Mucosa of stomach (tissue), 1 donor: ENCODE measurements around the gene SNTB2.
A peak's percentile ranks its signal among the peaks of the same experiment; 100 is the strongest.
"Not testable (repeated sequence)": the region's sequence is repeated elsewhere in the genome, so short reads cannot be mapped to it uniquely, and the experiment has no call there.

Experiments used
- H3K27me3 ChIP-seq: one replicate; pipeline ENCODE4 v1.7.0; 2013; ENCODE audit warnings: mild to moderate bottlenecking, low read length; ENCODE audit not compliant: control insufficient read depth, insufficient read depth
- H3K36me3 ChIP-seq: one replicate; pipeline ENCODE4 v1.7.0; 2013; ENCODE audit warnings: low read length; ENCODE audit not compliant: control insufficient read depth, insufficient read depth
- H3K4me1 ChIP-seq: one replicate; pipeline ENCODE4 v1.7.0; 2013; ENCODE audit warnings: mild to moderate bottlenecking, low read length; ENCODE audit not compliant: control insufficient read depth, insufficient read depth
- H3K4me3 ChIP-seq: one replicate; pipeline ENCODE4 v1.7.0; 2013; ENCODE audit warnings: low read length
- H3K9ac ChIP-seq: one replicate; pipeline ENCODE4 v1.7.0; 2013; ENCODE audit warnings: mild to moderate bottlenecking, low read length, moderate library complexity
- H3K9me3 ChIP-seq: one replicate; pipeline ENCODE4 v1.7.0; 2013; ENCODE audit warnings: mild to moderate bottlenecking, low read length, moderate library complexity; ENCODE audit not compliant: control insufficient read depth
- donor health status: Pancreatic carcinoma.

SNTB2 gene

GRCh38 chr16:69186642-69187445 lies at the start of gene SNTB2:
TSS of gene SNTB2 (plus strand) at chr16:69187164. CDS start at chr16:69187167, 3 bp downstream.
- H3K9ac ChIP-seq: peak within 1 kb of the TSS; percentile 72
- no peaks in the 10 kb centered on the region for H3K9me3 ChIP-seq
- H3K4me1 ChIP-seq: peaks cover 5% of the 10 kb centered on the region
- H3K4me3 ChIP-seq: peak within 1 kb of the TSS; percentile 48
- H3K27me3 ChIP-seq: no peaks in the 10 kb centered on the region
- no peaks in the 10 kb centered on the region for H3K36me3 ChIP-seq

GRCh38 chr16:69138608-69139007 lies 48.4 kb upstream of the SNTB2 start:
- no peaks in the 10 kb centered on the region for H3K27me3 ChIP-seq
- H3K9ac ChIP-seq: no peak overlapping the region
- no peaks in the 10 kb centered on the region for H3K9me3 ChIP-seq
- peaks cover 10% of the 10 kb centered on the region for H3K36me3 ChIP-seq
- no peak overlapping the region for H3K4me3 ChIP-seq
- H3K4me1 ChIP-seq: no peaks in the 10 kb centered on the region

GRCh38 chr16:69139464-69139863 lies 47.5 kb upstream of the SNTB2 start:
- not testable (repeated sequence) for H3K4me3 ChIP-seq, H3K36me3 ChIP-seq, H3K9me3 ChIP-seq, H3K27me3 ChIP-seq, H3K4me1 ChIP-seq, H3K9ac ChIP-seq

GRCh38 chr16:69141014-69141413 lies 46.0 kb upstream of the SNTB2 start:
- no peaks in the 10 kb centered on the region for H3K27me3 ChIP-seq

GRCh38 chr16:69141936-69142335 lies 45.0 kb upstream of the SNTB2 start:
- H3K9ac ChIP-seq: no peak overlapping the region
- no peaks in the 10 kb centered on the region for H3K9me3 ChIP-seq
- H3K4me1 ChIP-seq: no peaks in the 10 kb centered on the region
- H3K4me3 ChIP-seq: no peak overlapping the region
- H3K27me3 ChIP-seq: no peaks in the 10 kb centered on the region
- peaks cover 10% of the 10 kb centered on the region for H3K36me3 ChIP-seq

More at GRCh38 chr16:69141014-69141413, 46.0 kb upstream of the SNTB2 start:
- no peak overlapping the region for H3K4me3 ChIP-seq
- H3K9ac ChIP-seq: no peak overlapping the region
- H3K4me1 ChIP-seq: no peaks in the 10 kb centered on the region
- peaks cover 10% of the 10 kb centered on the region for H3K36me3 ChIP-seq
- no peaks in the 10 kb centered on the region for H3K9me3 ChIP-seq

GRCh38 chr16:69143116-69143515 lies 43.8 kb upstream of the SNTB2 start:
- H3K9ac ChIP-seq: no peak overlapping the region

GRCh38 chr16:69145658-69146057 lies 41.3 kb upstream of the SNTB2 start:
- Histone ChIP-seq H3K4me1 (no peaks in the 10 kb centered on the region), H3K36me3 (peaks cover 4% of the 10 kb centered on the region), H3K27me3 (no peaks in the 10 kb centered on the region), H3K9ac (no peak overlapping the region), H3K9me3 (no peaks in the 10 kb centered on the region), H3K4me3 (no peak overlapping the region)

More at GRCh38 chr16:69143116-69143515, 43.8 kb upstream of the SNTB2 start:
- Histone ChIP-seq H3K4me3 (no peak overlapping the region), H3K36me3 (peaks cover 10% of the 10 kb centered on the region), H3K9me3 (no peaks in the 10 kb centered on the region), H3K4me1 (no peaks in the 10 kb centered on the region), H3K27me3 (no peaks in the 10 kb centered on the region)

GRCh38 chr16:69149621-69150020 lies 37.3 kb upstream of the SNTB2 start:
- H3K9me3 ChIP-seq, H3K4me3 ChIP-seq, H3K36me3 ChIP-seq, H3K27me3 ChIP-seq, H3K4me1 ChIP-seq, H3K9ac ChIP-seq: not testable (repeated sequence)

- H3K9ac ChIP-seq: no peak overlapping the region
These were observed 36.7 kb upstream of the SNTB2 start for GRCh38 chr16:69150146-69150865.

GRCh38 chr16:69157196-69157595 lies 29.8 kb upstream of the SNTB2 start:
- H3K27me3 ChIP-seq: no peaks in the 10 kb centered on the region
- H3K4me1 ChIP-seq: no peaks in the 10 kb centered on the region
- peaks cover 6% of the 10 kb centered on the region for H3K36me3 ChIP-seq
- no peak overlapping the region for H3K9ac ChIP-seq
- H3K4me3 ChIP-seq: no peak overlapping the region
- no peaks in the 10 kb centered on the region for H3K9me3 ChIP-seq

More at GRCh38 chr16:69150146-69150865, 36.7 kb upstream of the SNTB2 start:
- H3K9me3 ChIP-seq: no peaks in the 10 kb centered on the region
- H3K4me3 ChIP-seq: no peak overlapping the region
- peaks cover 6% of the 10 kb centered on the region for H3K36me3 ChIP-seq
- no peaks in the 10 kb centered on the region for H3K4me1 ChIP-seq
- H3K27me3 ChIP-seq: no peaks in the 10 kb centered on the region

- Histone ChIP-seq H3K4me1 (no peaks in the 10 kb centered on the region), H3K9me3 (no peaks in the 10 kb centered on the region), H3K36me3 (no peaks in the 10 kb centered on the region), H3K9ac (no peak overlapping the region), H3K4me3 (no peak overlapping the region), H3K27me3 (no peaks in the 10 kb centered on the region)
These were observed 26.8 kb upstream of the SNTB2 start for GRCh38 chr16:69160192-69160591.

- Histone ChIP-seq H3K4me1 (peaks cover 8% of the 10 kb centered on the region), H3K9ac (no peak overlapping the region), H3K4me3 (no peak overlapping the region), H3K9me3 (no peaks in the 10 kb centered on the region), H3K27me3 (no peaks in the 10 kb centered on the region), H3K36me3 (no peaks in the 10 kb centered on the region)
These were observed 21.4 kb upstream of the SNTB2 start for GRCh38 chr16:69165584-69165983.
